NCI-H2227 (cell line): ENCODE results near the gene SUPT5H.
"Not testable (repeated sequence)": the region's sequence is repeated elsewhere in the genome, so short reads cannot be mapped to it uniquely, and the experiment has no call there.

Experiments used
- DNase-seq: peaks from one replicate; lab custom pipeline; 2025; ENCODE audit not compliant: unreplicated experiment; lab: John Stamatoyannopoulos, UW

The SUPT5H gene

DNA sequence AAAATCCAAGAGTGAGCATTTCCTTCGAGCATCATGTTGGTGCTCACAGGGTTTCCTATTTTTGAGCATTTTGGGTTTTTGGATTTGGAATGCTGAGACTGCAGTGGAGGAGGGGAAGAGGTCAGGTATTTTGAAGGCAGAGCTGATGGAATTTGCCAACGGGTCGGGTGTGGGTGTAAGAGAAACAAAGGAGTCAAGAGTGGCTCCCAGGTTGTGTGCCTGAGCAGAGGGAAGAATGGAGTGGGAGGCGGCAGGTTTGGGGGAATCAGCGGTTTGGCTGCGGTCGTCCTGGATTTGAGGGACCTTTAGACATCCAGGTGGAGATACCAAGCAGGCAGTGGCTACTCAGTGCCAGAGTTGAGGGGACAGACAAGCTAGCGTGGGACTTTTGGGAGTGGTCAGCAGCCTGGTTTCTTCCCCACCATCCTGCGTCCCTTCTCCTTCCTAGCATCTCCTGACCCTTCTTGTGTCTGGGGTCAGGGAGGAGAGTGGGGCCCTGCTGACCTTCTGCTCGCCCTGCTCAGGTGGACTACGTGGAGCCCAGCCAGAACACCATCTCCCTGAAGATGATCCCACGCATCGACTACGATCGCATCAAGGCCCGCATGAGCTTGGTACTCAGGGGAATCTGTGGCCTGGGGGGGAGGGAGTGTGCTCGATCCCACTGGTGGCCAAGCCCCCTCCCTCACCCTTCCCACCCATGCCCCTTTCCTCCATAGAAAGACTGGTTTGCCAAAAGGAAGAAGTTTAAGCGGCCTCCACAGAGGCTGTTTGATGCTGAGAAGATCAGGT is 20.8 kb downstream of the SUPT5H start:
- no peak for DNase-seq

DNA sequence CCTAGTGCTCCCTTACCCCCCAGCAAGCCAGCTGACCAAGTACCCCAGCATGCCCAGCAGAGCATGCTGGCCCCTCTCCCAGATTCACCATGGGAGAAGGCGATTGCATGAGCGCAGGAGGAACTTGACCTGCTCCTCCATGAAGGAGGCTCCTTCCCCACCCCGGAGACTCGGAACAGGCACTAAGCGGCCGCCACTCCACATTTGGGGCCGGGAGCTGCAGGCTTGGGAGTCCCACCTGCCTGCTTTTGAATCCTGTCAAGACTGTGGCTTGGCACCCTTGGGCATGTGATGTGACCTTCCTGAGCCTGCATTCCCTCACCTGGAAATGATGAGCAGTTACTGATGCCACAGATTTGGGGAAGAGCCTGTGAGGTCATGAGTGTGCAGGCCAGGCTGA is 22.6 kb downstream of the SUPT5H start:
- DNase-seq, result no peak

GRCh38 chr19:39469036-39469435 is 23.7 kb downstream of the SUPT5H start:
- DNase-seq, result no peak

GRCh38 chr19:39469567-39469966 is 24.2 kb downstream of the SUPT5H start:
- no peak for DNase-seq

GRCh38 chr19:39470724-39471339 is 25.4 kb downstream of the SUPT5H start:
- no peak for DNase-seq

DNA sequence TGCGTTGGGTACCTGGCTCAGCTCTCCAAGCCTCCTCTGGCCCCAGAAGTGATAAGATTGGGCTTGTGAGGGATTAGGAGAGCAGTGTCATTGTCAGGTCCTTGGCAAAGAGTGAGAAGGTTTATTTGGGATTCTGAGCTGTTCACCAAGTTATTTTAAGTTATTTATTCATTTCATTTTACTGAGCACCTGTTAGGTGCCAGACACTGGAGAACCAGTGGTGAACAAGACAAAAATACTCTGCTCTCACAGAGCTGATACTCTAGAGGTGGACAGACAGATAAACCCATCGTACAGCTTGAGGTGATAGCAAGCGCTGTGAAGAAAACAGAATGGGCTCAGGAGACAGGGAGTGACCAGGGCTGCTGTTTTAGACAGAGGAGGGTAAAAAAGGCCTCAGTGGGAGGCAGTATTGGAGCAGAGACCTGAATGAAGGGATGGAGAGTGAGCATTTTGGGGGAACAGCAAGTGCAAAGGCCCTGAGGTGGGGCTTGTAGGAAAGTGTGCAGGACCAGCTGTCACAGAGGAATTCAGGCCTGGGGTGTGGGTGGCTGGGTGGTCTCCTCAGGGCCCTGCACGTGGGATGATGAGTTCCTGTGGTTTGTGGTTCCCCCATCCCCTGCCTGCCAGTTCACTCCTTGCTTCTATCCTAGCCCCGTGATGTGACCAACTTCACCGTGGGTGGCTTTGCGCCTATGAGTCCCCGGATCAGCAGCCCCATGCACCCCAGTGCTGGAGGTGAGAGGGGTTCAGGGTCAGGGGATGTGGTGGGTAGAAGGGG is 26.6 kb downstream of the SUPT5H start:
- DNase-seq, result no peak

- DNase-seq, result no peak
Observed at GRCh38 chr19:39472746-39473442, 27.5 kb downstream of the SUPT5H start.

GRCh38 chr19:39473443-39473960 is 28.1 kb downstream of the SUPT5H start:
- DNase-seq, result no peak

- DNase-seq, result peak; percentile 94
Observed at GRCh38 chr19:39474139-39474620, 28.8 kb downstream of the SUPT5H start.

- no peak for DNase-seq
Observed at GRCh38 chr19:39475748-39476147, 30.4 kb downstream of the SUPT5H start.

DNA sequence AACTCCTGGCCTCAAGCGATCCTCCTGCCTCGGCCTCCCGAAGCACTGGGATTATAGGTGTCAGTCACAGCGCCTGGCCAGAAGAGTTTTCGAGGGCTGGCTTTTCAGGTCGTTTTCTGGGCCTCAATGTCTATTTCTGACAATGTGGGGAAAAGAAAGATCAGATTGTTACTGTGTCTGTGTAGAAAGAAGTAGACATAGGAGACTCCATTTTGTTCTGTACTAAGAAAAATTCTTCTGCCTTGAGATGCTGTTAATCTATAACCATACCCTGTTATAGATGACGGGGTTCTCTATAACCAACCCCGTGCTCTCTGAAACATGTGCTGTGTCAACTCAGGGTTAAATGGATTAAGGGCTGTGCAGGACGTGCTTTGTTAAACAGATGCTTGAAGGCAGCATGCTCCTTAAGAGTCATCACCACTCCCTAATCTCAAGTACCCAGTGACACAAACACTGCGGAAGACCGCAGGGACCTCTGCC is 34.0 kb downstream of the SUPT5H start:
- not testable (repeated sequence) for DNase-seq

DNA sequence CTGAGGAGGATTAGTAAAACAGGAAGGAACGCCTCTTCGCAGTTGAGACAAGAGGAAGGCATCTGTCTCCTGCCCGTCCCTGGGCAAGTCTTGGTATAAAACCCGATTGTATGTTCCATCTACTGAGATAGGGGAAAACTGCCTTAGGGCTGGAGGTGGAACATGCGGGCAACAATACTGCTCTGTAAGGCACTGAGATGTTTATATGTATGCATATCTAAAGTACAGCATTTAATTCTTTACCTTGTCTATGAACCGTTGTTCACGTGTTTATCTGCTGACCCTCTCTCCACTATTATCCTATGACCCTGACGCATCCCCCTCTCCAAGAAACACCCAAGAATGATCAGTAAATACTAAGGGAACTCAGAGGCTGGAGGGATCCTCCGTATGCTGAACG is 34.5 kb downstream of the SUPT5H start:
- DNase-seq, result peak; percentile 80

DNA sequence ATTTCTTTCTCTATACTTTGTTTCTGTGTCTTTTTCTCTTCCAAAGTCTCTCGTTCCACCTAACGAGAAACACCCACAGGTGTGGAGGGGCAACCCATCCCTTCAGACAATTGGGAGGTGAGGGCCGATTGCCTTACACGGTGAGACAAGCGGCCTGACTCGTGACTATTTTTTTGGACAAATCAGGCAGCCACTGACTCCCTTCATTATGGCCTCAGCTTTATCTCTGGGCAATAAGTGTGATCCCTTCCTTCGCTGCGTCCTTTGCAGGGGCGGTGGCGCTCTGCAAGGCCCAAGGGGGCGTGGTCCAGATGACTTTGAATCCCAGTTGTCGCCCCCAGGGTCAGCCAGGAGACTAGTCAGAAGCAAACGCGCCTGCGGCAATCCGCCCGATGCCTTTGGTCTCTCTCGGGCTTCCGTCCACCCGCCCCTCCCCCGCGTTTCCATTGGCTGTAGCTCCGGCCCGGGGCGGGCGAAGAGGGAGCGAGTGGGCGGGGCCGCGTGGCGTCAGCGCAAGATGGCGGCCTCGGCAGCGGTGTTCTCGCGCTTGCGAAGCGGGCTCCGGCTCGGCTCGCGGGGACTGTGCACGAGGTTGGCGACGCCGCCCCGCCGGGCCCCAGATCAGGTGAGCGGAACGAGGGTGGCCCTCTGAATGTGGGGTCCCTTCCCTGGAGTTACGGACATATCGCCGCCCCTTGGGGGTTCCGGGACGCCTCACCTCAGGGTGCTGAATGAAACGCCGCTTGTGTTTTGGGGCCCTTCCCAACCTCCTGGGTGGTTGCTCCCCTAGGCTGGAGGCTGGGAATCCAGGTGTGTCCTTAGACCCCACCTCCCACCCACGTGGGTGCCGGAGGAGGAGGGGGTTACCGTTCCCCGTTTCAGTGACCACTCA is 35.2 kb downstream of the SUPT5H start, which contains the start of gene TIMM50:
TSS of gene TIMM50 (plus strand) at position 502 of the 892 bp plus-strand sequence. CDS start at position 518, 16 bp downstream.
- peak; percentile 100 for DNase-seq

GRCh38 chr19:39481229-39481545 is 35.8 kb downstream of the SUPT5H start:
- DNase-seq, result no peak

DNA sequence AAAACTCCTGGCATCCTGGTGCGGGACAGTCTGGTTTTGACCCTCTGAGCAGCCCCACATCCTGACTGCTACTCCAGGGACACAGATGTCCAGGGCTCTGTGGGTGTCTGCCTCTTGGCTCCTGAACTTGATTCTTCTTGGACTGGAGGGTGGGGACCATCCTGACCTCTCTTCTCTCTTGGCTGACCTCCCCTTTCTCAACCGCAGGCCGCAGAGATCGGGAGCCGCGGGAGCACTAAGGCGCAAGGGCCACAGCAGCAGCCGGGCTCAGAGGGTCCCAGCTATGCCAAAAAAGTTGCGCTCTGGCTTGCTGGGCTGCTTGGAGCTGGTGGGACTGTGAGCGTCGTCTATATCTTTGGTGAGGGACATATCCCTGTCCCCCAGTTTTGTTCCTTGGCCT is 36.3 kb downstream of the SUPT5H start:
- DNase-seq, result no peak

DNA sequence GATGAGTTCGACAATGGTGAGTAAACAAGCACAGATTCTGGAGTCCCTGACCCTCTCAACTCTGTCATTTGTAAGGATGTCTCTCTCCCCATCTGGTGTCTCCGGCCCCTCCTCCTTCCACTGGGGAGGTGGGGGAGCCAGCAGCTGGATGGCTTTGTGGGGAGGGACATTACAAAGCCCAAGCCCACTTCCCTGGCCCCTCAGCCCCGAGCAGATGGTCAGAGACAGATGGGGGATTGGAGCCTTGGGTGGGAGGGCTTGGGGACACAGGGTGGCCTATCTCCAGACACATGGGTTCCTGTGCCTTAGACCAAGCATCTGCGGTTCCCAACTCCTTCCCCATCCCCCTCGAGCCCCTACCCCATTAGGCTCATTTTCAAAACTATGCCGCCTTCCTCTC is 37.8 kb downstream of the SUPT5H start:
- DNase-seq, result peak; percentile 70

- no peak for DNase-seq
Observed at GRCh38 chr19:39489756-39490155, 44.4 kb downstream of the SUPT5H start.

DNA sequence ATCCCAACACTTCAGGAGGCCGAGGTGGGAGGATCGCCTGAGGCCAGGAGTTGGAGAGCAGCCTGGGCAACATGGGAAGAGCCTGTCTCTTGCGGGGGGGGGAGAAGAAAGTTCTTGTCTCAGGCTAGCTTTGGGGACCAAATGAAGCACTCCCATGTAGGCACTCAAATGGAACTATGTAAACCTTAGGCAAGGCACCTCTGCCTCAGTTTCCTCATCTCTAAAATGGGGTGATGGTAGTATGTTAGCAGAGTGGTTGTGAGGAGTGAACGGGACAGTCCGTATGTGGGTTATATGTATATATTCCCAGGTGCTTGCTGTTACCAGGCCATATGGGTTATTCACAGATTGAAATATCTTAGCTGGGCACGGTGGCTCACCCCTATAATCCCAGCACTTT is 46.8 kb downstream of the SUPT5H start:
- no peak for DNase-seq

GRCh38 chr19:39492788-39493187 is 47.4 kb downstream of the SUPT5H start:
- DNase-seq, result no peak

DNA sequence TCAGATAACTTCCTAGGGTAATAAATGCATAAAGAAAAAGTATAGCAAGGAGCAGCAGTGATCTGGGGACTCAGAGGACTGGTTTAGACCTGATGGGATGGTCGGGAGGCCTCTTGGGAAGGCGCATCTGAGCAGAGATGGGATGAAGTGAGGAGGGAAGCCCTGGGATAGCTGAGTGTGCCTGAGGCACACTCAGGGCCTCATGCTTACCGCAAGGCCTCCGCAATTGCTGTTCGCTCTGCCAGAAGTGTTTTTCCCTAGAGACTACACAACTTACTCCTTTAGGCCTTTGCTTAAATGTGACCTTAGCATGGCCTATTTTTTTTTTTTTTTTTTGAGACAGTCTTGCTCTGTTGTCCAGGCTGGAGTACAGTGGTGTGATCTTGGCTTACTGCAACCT is 49.3 kb downstream of the SUPT5H start:
- no peak for DNase-seq
